IMR-90 (cell line): Measurements from ENCODE around the gene PIGW. TPM values are rescaled to one million over a fixed set of nuclear protein-coding genes. Genes with fewer than 3 reads are reported as not detected.

ENCODE experiments used
- ATAC-seq: fragments of 200-7000 bp; cut with Tn5 transposase; 2 replicates; pipeline ENCODE4 v1.9.1; 2020; ENCODE audit warnings: low read depth, mild to moderate bottlenecking, moderate library complexity
- BruUV-seq: library from RNA; stranded (reverse); fragments of 400-500 nt; replicated peaks from 2 replicates; lab custom pipeline; 2021; lab: Mats Ljungman, UMichigan
- CTCF ChIA-PET: fragments of 300-600 bp; formaldehyde crosslinking; extraction: SDS; loops from one replicate; lab custom pipeline; 2021; ENCODE audit warnings: antibody characterized with exemption; lab: Yijun Ruan, JAX
- POLR2A ChIA-PET: fragments of 300-600 bp; sonication (Branson Sonifier 250); formaldehyde crosslinking; loops from one replicate; lab custom pipeline; 2022; ENCODE audit warnings: antibody characterized with exemption; ENCODE audit not compliant: unreplicated experiment; lab: Charles Lee
- DNase-seq: peaks from one replicate; pipeline ENCODE4 v3.0.0; 2013
- H2AFZ ChIP-seq: replicated peaks from 2 replicates; pipeline ENCODE3; 2013; ENCODE audit warnings: low read length, mild to moderate bottlenecking; ENCODE audit not compliant: poor library complexity
- H2AK5ac ChIP-seq: 2 replicates; pipeline ENCODE4 v1.6.1; 2013; ENCODE audit warnings: low read depth, low read length, inconsistent platforms
- H2AK9ac ChIP-seq: replicated peaks from 2 replicates; pipeline ENCODE3; 2013; ENCODE audit warnings: mild to moderate bottlenecking, low read depth, low read length, moderate library complexity; ENCODE audit not compliant: poor library complexity
- H2BK120ac ChIP-seq: 2 replicates; pipeline ENCODE4 v1.6.1; 2013; ENCODE audit warnings: low read depth, low read length, inconsistent platforms
- H2BK15ac ChIP-seq: 3 replicates; pipeline ENCODE4 v1.6.1; 2013; ENCODE audit warnings: low read depth, low read length, inconsistent platforms
- H2BK20ac ChIP-seq: 2 replicates; pipeline ENCODE4 v1.6.1; 2013; ENCODE audit warnings: low read depth, mild to moderate bottlenecking, inconsistent platforms, low read length, moderate library complexity
- H2BK5ac ChIP-seq: 2 replicates; pipeline ENCODE4 v1.6.1; 2013; ENCODE audit warnings: mild to moderate bottlenecking, low read depth, low read length, inconsistent platforms; ENCODE audit not compliant: poor library complexity, severe bottlenecking
- H3K14ac ChIP-seq: replicated peaks from 2 replicates; pipeline ENCODE4 v1.6.1; 2013; ENCODE audit warnings: low read depth, low read length, inconsistent platforms
- H3K18ac ChIP-seq: 2 replicates; pipeline ENCODE4 v1.6.1; 2013; ENCODE audit warnings: low read depth, low read length, control low read depth
- H3K23ac ChIP-seq: 2 replicates; pipeline ENCODE4 v1.6.1; 2013; ENCODE audit warnings: low read depth, low read length, inconsistent platforms
- H3K27ac ChIP-seq: 2 replicates; pipeline ENCODE4 v1.5.1; 2013; ENCODE audit warnings: mild to moderate bottlenecking, control low read depth, low read length; ENCODE audit not compliant: insufficient read depth
- H3K27me3 ChIP-seq: 2 replicates; pipeline ENCODE4 v1.6.1; 2013; ENCODE audit warnings: low read length; ENCODE audit not compliant: control insufficient read depth, insufficient read depth
- H3K36me3 ChIP-seq: 2 replicates; pipeline ENCODE4 v1.6.1; 2013; ENCODE audit warnings: low read length, mixed read lengths; ENCODE audit not compliant: control insufficient read depth, insufficient read depth
- H3K4ac ChIP-seq: 2 replicates; pipeline ENCODE4 v1.6.1; 2013; ENCODE audit warnings: low read depth, low read length, inconsistent platforms
- H3K4me1 ChIP-seq: 2 replicates; pipeline ENCODE4 v1.6.1; 2013; ENCODE audit warnings: low read length, mixed read lengths; ENCODE audit not compliant: control insufficient read depth, insufficient read depth
- H3K4me2 ChIP-seq: 2 replicates; pipeline ENCODE4 v1.6.1; 2013; ENCODE audit warnings: low read depth, mild to moderate bottlenecking, control low read depth, low read length, moderate library complexity
- H3K4me3 ChIP-seq: 2 replicates; pipeline ENCODE4 v1.5.1; 2013; ENCODE audit warnings: low read depth, mild to moderate bottlenecking, control low read depth, low read length, moderate library complexity; ENCODE audit not compliant: insufficient read depth
- H3K56ac ChIP-seq: 2 replicates; pipeline ENCODE4 v1.6.1; 2013; ENCODE audit warnings: low read length, inconsistent platforms; ENCODE audit not compliant: insufficient read depth; ENCODE audit errors: extremely low read depth
- H3K79me1 ChIP-seq, 2 experiments: 2 replicates each; pipeline ENCODE4 v1.6.1; 2013; ENCODE audit warnings: low read length in 2 of 2, inconsistent platforms in 1 of 2, low read depth in 1 of 2
- H3K9ac ChIP-seq: 2 replicates; pipeline ENCODE4 v1.6.1; 2013; ENCODE audit warnings: low read depth, low read length, control low read depth
- H3K9me1 ChIP-seq: 2 replicates; pipeline ENCODE4 v1.6.1; 2013; ENCODE audit warnings: low read length, inconsistent platforms; ENCODE audit not compliant: insufficient read depth
- H3K9me3 ChIP-seq: 2 replicates; pipeline ENCODE4 v1.6.1; 2013; ENCODE audit warnings: low read length; ENCODE audit not compliant: control insufficient read depth, insufficient read depth
- H4K20me1 ChIP-seq: 2 replicates; pipeline ENCODE4 v1.6.1; 2013; ENCODE audit warnings: low read length, inconsistent platforms; ENCODE audit not compliant: insufficient read depth
- H4K5ac ChIP-seq: 2 replicates; pipeline ENCODE4 v1.6.1; 2013; ENCODE audit warnings: mild to moderate bottlenecking, low read depth, low read length, control low read depth
- H4K8ac ChIP-seq, 2 experiments: 2 replicates each; pipeline ENCODE4 v1.6.1; 2013; ENCODE audit warnings: low read depth in 2 of 2, low read length in 2 of 2, control low read depth in 1 of 2, inconsistent platforms in 1 of 2
- H4K91ac ChIP-seq: 2 replicates; pipeline ENCODE4 v1.6.1; 2013; ENCODE audit warnings: low read depth, low read length, inconsistent platforms; ENCODE audit not compliant: insufficient read depth
- CTCF ChIP-seq: conservative IDR thresholded peaks from 2 replicates; pipeline ENCODE4 v1.5.1; 2012; ENCODE audit warnings: mild to moderate bottlenecking, low read depth, low read length, improper control_type of control experiment
- MXI1 ChIP-seq: IDR thresholded peaks from 2 replicates; pipeline ENCODE4 v1.6.1; 2012; ENCODE audit warnings: low read depth, mild to moderate bottlenecking, low read length, moderate library complexity, borderline replicate concordance
- WGBS, 2 experiments: methylation state at CpG; one replicate each; pipeline versions ENCODE4 v1.1.5 to v1.1.7; 2013; ENCODE audit warnings: missing lambda C conversion rate in 2 of 2; ENCODE audit not compliant: insufficient read length in 1 of 2; ENCODE audit errors: extremely low coverage in 2 of 2; 5-methylcytosine and 5-hydroxymethylcytosine counted together
- dilution Hi-C: fragments of 300-500 bp; cut with HindIII; formaldehyde crosslinking; loops from one replicate; pipeline ENCODE4 v1.14.3; 2018; ENCODE audit warnings: low sequenced_read_pairs; ENCODE audit not compliant: unreplicated experiment
- in situ Hi-C: fragments of 300-500 bp; cut with MboI; formaldehyde crosslinking; loops from 3 replicates; pipeline ENCODE4 v1.14.3; 2019; ENCODE audit warnings: low sequenced_read_pairs, inconsistent platforms, mixed read lengths
- intact Hi-C: fragments of 100-400 bp; cut with micrococcal nuclease; formaldehyde crosslinking; loops from 2 replicates; pipeline ENCODE4 v1.10.0; 2022
- polyA plus RNA-seq, 3 experiments: library from polyadenylated mRNA; depleted of rRNA; stranded (reverse); fragments of >200 nt; gene quantifications; 2 replicates each; pipeline ENCODE4 v1.2.3, GENCODE V29; 2012; ENCODE audit warnings: low replicate concordance in 1 of 3
- total RNA-seq: library from RNA; depleted of rRNA; stranded (reverse); fragments of >200 nt; gene quantifications from 2 replicates; pipeline ENCODE4 v1.2.3, GENCODE V29; 2012

The PIGW gene
- total and polyA plus RNA-seq, 2 of the 4 experiments (the other 2 are of a cell fraction): 4.5 to 5.5 TPM

DNA sequence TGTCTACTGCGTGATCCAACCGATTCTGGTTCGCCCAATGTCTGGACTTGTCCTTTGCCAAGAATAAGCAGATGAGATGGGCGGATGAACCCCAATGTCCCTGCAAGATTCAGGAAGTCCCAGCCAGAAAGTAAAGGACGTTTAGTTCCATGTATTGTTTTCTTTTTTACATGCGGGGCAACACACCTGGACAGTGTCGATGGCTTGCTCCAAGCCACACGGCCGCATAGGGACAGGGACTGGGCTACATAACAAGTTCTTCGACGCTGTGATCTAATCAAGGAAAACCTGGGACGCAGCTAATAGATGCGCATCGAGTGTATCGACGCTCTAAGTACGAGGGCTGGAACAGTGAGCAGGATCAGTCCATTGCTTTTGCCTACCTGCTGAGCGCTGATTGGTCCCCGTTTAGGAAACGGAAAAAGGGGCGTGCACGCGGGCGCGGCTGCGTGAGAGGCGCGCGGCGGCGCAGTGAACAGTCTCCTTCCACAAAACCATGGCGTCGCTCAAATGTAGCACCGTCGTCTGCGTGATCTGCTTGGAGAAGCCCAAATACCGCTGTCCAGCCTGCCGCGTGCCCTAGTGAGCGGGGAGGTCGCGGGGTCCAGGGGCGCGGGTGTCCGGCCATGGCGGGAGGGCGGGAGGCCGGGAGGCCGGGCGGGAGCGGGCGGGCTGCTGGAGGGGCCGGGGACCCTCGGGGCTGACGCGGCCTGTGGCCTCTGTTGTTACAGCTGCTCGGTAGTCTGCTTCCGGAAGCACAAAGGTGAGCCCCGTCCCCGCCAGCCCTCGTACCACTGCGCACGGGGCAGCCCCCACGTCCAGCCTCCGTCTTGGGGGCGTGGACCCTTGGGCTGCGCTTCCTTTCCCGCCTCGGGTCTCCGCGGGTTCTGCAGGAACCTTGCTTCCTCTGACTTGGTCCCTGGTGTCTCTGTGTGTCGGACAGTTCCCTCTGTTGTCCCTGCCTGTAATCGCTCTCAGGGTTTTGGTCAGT is 48.3 kb upstream of the PIGW start, which contains the start of gene ZNHIT3:
ZNHIT3 (plus strand) TSS at position 478 of the 991 bp plus-strand sequence; CDS start at position 497, 19 bp downstream.
- Histone ChIP-seq H3K18ac (peak within 1 kb of the TSS; percentile 11; the same call in 1 of the 2 replicates), H3K9ac (peak within 1 kb of the TSS; percentile 77), H3K4me2 (peak within 1 kb of the TSS; percentile 84), H2BK120ac (no peak within 1 kb of the TSS), H3K56ac (peak within 1 kb of the TSS; percentile 69; the same call in 1 of the 2 replicates), H3K79me1 (peaks cover 9 to 30% of the 10 kb centered on the region in 2 experiments; a peak in 3 of 4 replicates), H3K9me3 (no peaks in the 10 kb centered on the region), H2BK15ac (no peak within 1 kb of the TSS), H3K14ac (peak within 1 kb of the TSS; percentile 47), H3K36me3 (peaks cover 2% of the 10 kb centered on the region), H4K5ac (peak within 1 kb of the TSS; percentile 88), H3K4me3 (peak within 1 kb of the TSS; percentile 56), H2AFZ (peak within 1 kb of the TSS; percentile 97), H3K23ac (peak within 1 kb of the TSS; percentile 59), H2BK5ac (peak within 1 kb of the TSS; percentile 76), H2AK9ac (peak within 1 kb of the TSS; percentile 39), H4K91ac (peak within 1 kb of the TSS; percentile 42), H2AK5ac (peak within 1 kb of the TSS; percentile 14; the same call in 1 of the 2 replicates), H2BK20ac (no peak within 1 kb of the TSS), H4K20me1 (no peaks in the 10 kb centered on the region), H3K9me1 (peaks cover 12% of the 10 kb centered on the region; the same call in 1 of the 2 replicates), H3K27me3 (peaks cover 7% of the 10 kb centered on the region; the same call in 1 of the 2 replicates), H4K8ac (peak within 1 kb of the TSS; percentile 78 to 97), H3K27ac (peak within 1 kb of the TSS; percentile 55), H3K4me1 (0 out of 2 replicates have a peak, but pooled peaks cover 1% of the 10 kb centered on the region), H3K4ac (peak within 1 kb of the TSS; percentile 59)
- ChIA-PET CTCF (no interaction called here), POLR2A (interaction anchor here (0.5 kb wide), 1 partner anchor 65 kb away, joined by 3 read pairs; no protein-coding TSS in a partner anchor)
- dilution Hi-C loops (no loop called here), in situ Hi-C loops (no loop called here), intact Hi-C loops (no loop called here)
- WGBS, 2 experiments: 1% methylated on average over 32 of the region's 73 CpGs; no CpG with 5 or more reads in 1 of the 2 experiments
- ATAC-seq: peak; percentile 94
- no TSS peak for BruUV-seq
- TF ChIP-seq CTCF (no peak), MXI1 (peak; percentile 87)
- DNase-seq: peak; percentile 93
